GM23248 (cell line): ENCODE data around the gene TSSK2. TPM values are rescaled to one million over a fixed set of nuclear protein-coding genes. Genes with fewer than 3 reads are reported as not detected.
"Not testable (repeated sequence)": the region's sequence is repeated elsewhere in the genome, so short reads cannot be mapped to it uniquely, and the experiment has no call there.

Source experiments
- DNase-seq: peaks from one replicate; pipeline ENCODE4 v3.0.0-alpha.2; 2015
- H2AFZ ChIP-seq: fragments of 200-600 bp; sonication (generic); 2 replicates; pipeline ENCODE4 v1.6.1; 2016; ENCODE audit warnings: antibody characterized with exemption
- H3F3A ChIP-seq: fragments of 200-600 bp; sonication (generic); 2 replicates; pipeline ENCODE4 v1.6.1; 2016; ENCODE audit warnings: mild to moderate bottlenecking, antibody characterized with exemption, mixed run types; ENCODE audit not compliant: insufficient read depth
- H3K27ac ChIP-seq: fragments of 200-600 bp; sonication (generic); 2 replicates; pipeline ENCODE4 v1.5.1; 2016; ENCODE audit warnings: mild to moderate bottlenecking
- H3K27me3 ChIP-seq: fragments of 200-600 bp; sonication (generic); replicated peaks from 2 replicates; pipeline ENCODE4 v1.6.1; 2016; ENCODE audit warnings: mild to moderate bottlenecking; ENCODE audit not compliant: insufficient read depth
- H3K36me3 ChIP-seq: fragments of 200-600 bp; sonication (generic); 2 replicates; pipeline ENCODE4 v1.6.1; 2016; ENCODE audit warnings: low read depth, mild to moderate bottlenecking
- H3K4me1 ChIP-seq: fragments of 200-600 bp; sonication (generic); 2 replicates; pipeline ENCODE4 v1.6.1; 2016; ENCODE audit warnings: mild to moderate bottlenecking; ENCODE audit not compliant: insufficient read depth
- H3K4me2 ChIP-seq: fragments of 200-600 bp; sonication (generic); one replicate; pipeline ENCODE4 v1.6.1; 2016; ENCODE audit warnings: mild to moderate bottlenecking; ENCODE audit not compliant: unreplicated experiment
- H3K4me3 ChIP-seq: fragments of 200-600 bp; sonication (generic); 2 replicates; pipeline ENCODE4 v1.5.1; 2016; ENCODE audit warnings: mild to moderate bottlenecking
- H3K79me2 ChIP-seq: fragments of 200-600 bp; sonication (generic); 2 replicates; pipeline ENCODE4 v1.6.1; 2016; ENCODE audit warnings: mild to moderate bottlenecking; ENCODE audit not compliant: insufficient read depth
- H3K9ac ChIP-seq: fragments of 200-600 bp; sonication (generic); 2 replicates; pipeline ENCODE4 v1.6.1; 2016; ENCODE audit warnings: mild to moderate bottlenecking
- H3K9me2 ChIP-seq: fragments of 200-600 bp; sonication (generic); 2 replicates; pipeline ENCODE4 v1.6.1; 2016; ENCODE audit warnings: mixed run types, mild to moderate bottlenecking, moderate library complexity; ENCODE audit not compliant: insufficient read depth
- H3K9me3 ChIP-seq: fragments of 200-600 bp; sonication (generic); one replicate; pipeline ENCODE4 v1.6.1; 2017; ENCODE audit warnings: low read depth
- H4K20me1 ChIP-seq: fragments of 200-600 bp; sonication (generic); 2 replicates; pipeline ENCODE4 v1.6.0; 2016; ENCODE audit not compliant: insufficient read depth
- EZH2 ChIP-seq: fragments of 200-600 bp; sonication (generic); IDR thresholded peaks from 2 replicates; pipeline ENCODE4 v1.6.1; 2018; ENCODE audit warnings: antibody characterized with exemption, mild to moderate bottlenecking; ENCODE audit not compliant: insufficient read depth, poor library complexity, severe bottlenecking
- EZH2phosphoT487 ChIP-seq: fragments of 200-600 bp; sonication (generic); IDR thresholded peaks from 2 replicates; pipeline ENCODE4 v1.6.1; 2018; ENCODE audit warnings: antibody characterized with exemption, moderate library complexity, mild to moderate bottlenecking, low read depth; ENCODE audit not compliant: insufficient read depth
- WGBS, 2 experiments: methylation state at CpG; one replicate each; pipeline ENCODE4 v1.1.6; 2015 to 2017; ENCODE audit warnings: low lambda C conversion rate in 2 of 2, low coverage in 1 of 2; ENCODE audit errors: missing lambda C conversion rate in 2 of 2; 5-methylcytosine and 5-hydroxymethylcytosine counted together
- in situ Hi-C: fragments of 300-500 bp; cut with MboI; formaldehyde crosslinking; loops from 2 replicates; pipeline ENCODE4 v1.15.0; 2020
- polyA plus RNA-seq: library from polyadenylated mRNA; unstranded; fragments of >200 nt; fragmentation: Nextera tagmentation; extraction: Ambion mirVana; gene quantifications from 2 replicates; pipeline ENCODE4 v1.2.1, GENCODE V29; 2016
- total RNA-seq: library from RNA; depleted of rRNA; stranded (reverse); fragments of >200 nt; shearing (Covaris generic); gene quantifications from 2 replicates; pipeline ENCODE4 v1.2.3, GENCODE V29; 2014; rRNA removed

TSSK2 gene
- total RNA-seq (not detected in 2 replicates), polyA plus RNA-seq (not detected in 2 replicates)

- H3K79me2 ChIP-seq: no peaks in the 10 kb centered on the region
- H3F3A ChIP-seq: no peaks in the 10 kb centered on the region
- H3K4me3 ChIP-seq: no peak within 1 kb of the TSS
- no peak within 1 kb of the TSS for H2AFZ ChIP-seq
- no peak within 1 kb of the TSS for H3K27ac ChIP-seq
- H3K9ac ChIP-seq: no peak within 1 kb of the TSS
- no peaks in the 10 kb centered on the region; the same call in 1 of the 2 replicates for H3K36me3 ChIP-seq
- DNase-seq: no peak
- in situ Hi-C loops: no loop called here
- no peaks in the 10 kb centered on the region for H3K9me3 ChIP-seq
- H3K4me1 ChIP-seq: no peaks in the 10 kb centered on the region
- 74 to 79% methylated on average over 27 of the region's 27 CpGs for WGBS, 2 experiments
- no peak for TF ChIP-seq EZH2
- no peak for TF ChIP-seq EZH2phosphoT487
- no peak within 1 kb of the TSS for H3K4me2 ChIP-seq
- H4K20me1 ChIP-seq: no peaks in the 10 kb centered on the region
- H3K9me2 ChIP-seq: no peaks in the 10 kb centered on the region
- no peaks in the 10 kb centered on the region for H3K27me3 ChIP-seq
These were observed at the start of gene TSSK2 for GRCh38 chr22:19130959-19131684. TSS of gene TSSK2 (plus strand) at chr22:19131308. CDS start at chr22:19131400, 92 bp downstream.

- Histone ChIP-seq H4K20me1 (no peaks in the 10 kb centered on the region; the same call in 1 of the 2 replicates), H3K9me3 (no peaks in the 10 kb centered on the region), H3K9ac (no peak overlapping the region), H3F3A (peaks cover 9% of the 10 kb centered on the region), H3K4me1 (peaks cover 5% of the 10 kb centered on the region), H3K27me3 (no peaks in the 10 kb centered on the region), H2AFZ (no peak overlapping the region), H3K36me3 (peaks cover 10% of the 10 kb centered on the region; the same call in 1 of the 2 replicates), H3K4me2 (no peak overlapping the region), H3K9me2 (no peaks in the 10 kb centered on the region), H3K79me2 (0 out of 2 replicates have a peak, but pooled peaks cover 8% of the 10 kb centered on the region), H3K27ac (no peak overlapping the region), H3K4me3 (no peak overlapping the region)
- in situ Hi-C loops: no loop called here
- DNase-seq: no peak
- no peak for TF ChIP-seq EZH2phosphoT487
- WGBS, 2 experiments: 44 to 57% methylated on average over 3 of the region's 3 CpGs
These were observed 49.8 kb upstream of the TSSK2 start for GRCh38 chr22:19081351-19081750.

GRCh38 chr22:19082101-19082500 is 49.0 kb upstream of the TSSK2 start:
- no peaks in the 10 kb centered on the region for H3K27me3 ChIP-seq
- peaks cover 10% of the 10 kb centered on the region; the same call in 1 of the 2 replicates for H3K36me3 ChIP-seq
- no peaks in the 10 kb centered on the region for H3K9me3 ChIP-seq
- no peak overlapping the region for H3K9ac ChIP-seq
- TF ChIP-seq EZH2phosphoT487 (no peak), EZH2 (no peak)
- 0 out of 2 replicates have a peak, but pooled peaks cover 8% of the 10 kb centered on the region for H3K79me2 ChIP-seq
- H3K4me2 ChIP-seq: no peak overlapping the region
- H3F3A ChIP-seq: peaks cover 14% of the 10 kb centered on the region
- no peak overlapping the region for H2AFZ ChIP-seq
- in situ Hi-C loops: no loop called here
- H4K20me1 ChIP-seq: no peaks in the 10 kb centered on the region; the same call in 1 of the 2 replicates
- DNase-seq: no peak
- no peak overlapping the region for H3K4me3 ChIP-seq
- WGBS, 2 experiments: 95 to 98% methylated on average over 3 of the region's 3 CpGs
- peaks cover 13% of the 10 kb centered on the region for H3K4me1 ChIP-seq
- no peaks in the 10 kb centered on the region for H3K9me2 ChIP-seq
- no peak overlapping the region for H3K27ac ChIP-seq

- no peak overlapping the region for H3K4me2 ChIP-seq
- H3F3A ChIP-seq: peaks cover 14% of the 10 kb centered on the region
- DNase-seq: no peak
- no peaks in the 10 kb centered on the region for H3K9me3 ChIP-seq
- H3K79me2 ChIP-seq: 0 out of 2 replicates have a peak, but pooled peaks cover 8% of the 10 kb centered on the region
- no peaks in the 10 kb centered on the region for H3K27me3 ChIP-seq
- no peaks in the 10 kb centered on the region; the same call in 1 of the 2 replicates for H4K20me1 ChIP-seq
- peaks cover 10% of the 10 kb centered on the region; the same call in 1 of the 2 replicates for H3K36me3 ChIP-seq
- no peak overlapping the region for H3K9ac ChIP-seq
- TF ChIP-seq EZH2: no peak
- no peak for TF ChIP-seq EZH2phosphoT487
- H2AFZ ChIP-seq: no peak overlapping the region
- H3K27ac ChIP-seq: no peak overlapping the region
- H3K4me1 ChIP-seq: peaks cover 13% of the 10 kb centered on the region
- H3K4me3 ChIP-seq: no peak overlapping the region
- H3K9me2 ChIP-seq: no peaks in the 10 kb centered on the region
- 89 to 90% methylated on average over 11 to 13 of the region's 13 CpGs for WGBS, 2 experiments
- in situ Hi-C loops: no loop called here
These were observed 48.3 kb upstream of the TSSK2 start for GRCh38 chr22:19082793-19083192.

- DNase-seq, H3K9ac ChIP-seq, H2AFZ ChIP-seq, H4K20me1 ChIP-seq, H3K4me3 ChIP-seq, H3K9me2 ChIP-seq, in situ Hi-C loops, H3K27me3 ChIP-seq, H3K27ac ChIP-seq, H3K36me3 ChIP-seq, H3K4me2 ChIP-seq, H3K9me3 ChIP-seq: not testable (repeated sequence)
- WGBS, 2 experiments: 93 to 100% methylated on average over 8 to 26 of the region's 30 CpGs
- H3F3A ChIP-seq: peaks cover 14% of the 10 kb centered on the region
- H3K4me1 ChIP-seq: peaks cover 13% of the 10 kb centered on the region
- 0 out of 2 replicates have a peak, but pooled peaks cover 15% of the 10 kb centered on the region for H3K79me2 ChIP-seq
These were observed 47.0 kb upstream of the TSSK2 start for GRCh38 chr22:19084126-19084525.

GRCh38 chr22:19084586-19084985 is 46.5 kb upstream of the TSSK2 start:
- H3K9ac ChIP-seq, H3K4me2 ChIP-seq, H3K27ac ChIP-seq, H4K20me1 ChIP-seq, H2AFZ ChIP-seq, H3K4me3 ChIP-seq, in situ Hi-C loops, DNase-seq, H3K9me2 ChIP-seq, H3K27me3 ChIP-seq, H3K36me3 ChIP-seq, H3K9me3 ChIP-seq: not testable (repeated sequence)
- WGBS, 2 experiments: 94% methylated on average over 25 of the region's 32 CpGs; no CpG with 5 or more reads in 1 of the 2 experiments
- H3K79me2 ChIP-seq: peaks cover 19% of the 10 kb centered on the region
- H3K4me1 ChIP-seq: peaks cover 13% of the 10 kb centered on the region
- H3F3A ChIP-seq: peaks cover 14% of the 10 kb centered on the region
